Left ventricle myocardium inferior (tissue), 1 donor: ENCODE data around the gene INPP5K. TPM values are rescaled to one million over a fixed set of nuclear protein-coding genes. Genes with fewer than 3 reads are reported as not detected.
"Not testable (repeated sequence)": the region's sequence is repeated elsewhere in the genome, so short reads cannot be mapped to it uniquely, and the experiment has no call there.

Source experiments
- DNase-seq: peaks from one replicate; pipeline ENCODE4 v3.0.0-alpha.2; 2020
- H3K27ac ChIP-seq: fragments of 200-600 bp; replicated peaks from 2 replicates; pipeline ENCODE4 v1.8.0; 2021
- H3K27me3 ChIP-seq: fragments of 200-600 bp; 2 replicates; pipeline ENCODE4 v1.8.0; 2021; ENCODE audit warnings: low read depth
- H3K36me3 ChIP-seq: fragments of 200-600 bp; 2 replicates; pipeline ENCODE4 v1.8.0; 2021
- H3K4me1 ChIP-seq: fragments of 200-600 bp; 2 replicates; pipeline ENCODE4 v1.8.0; 2021
- H3K4me3 ChIP-seq: fragments of 200-600 bp; 2 replicates; pipeline ENCODE4 v1.8.0; 2021; ENCODE audit warnings: mild to moderate bottlenecking, moderate library complexity
- H3K9me3 ChIP-seq: fragments of 200-600 bp; replicated peaks from 2 replicates; pipeline ENCODE4 v1.8.0; 2021
- intact Hi-C: fragments of 100-400 bp; cut with micrococcal nuclease; formaldehyde crosslinking; loops from one replicate; pipeline ENCODE4 v1.11.0; 2022
- total RNA-seq: library from RNA; stranded (reverse); fragmentation: NEBNext Ultra II Directional; extraction: Animal tissue kit (Norgen Biotek cat#: 25700); gene quantifications from one replicate; pipeline ENCODE4 v1.2.1, GENCODE V29; 2021
- TF ChIP-seq, protein P1 (sequence below): fragments of 200-600 bp; IDR thresholded peaks from 2 replicates; pipeline ENCODE4 v1.8.0; 2021; ENCODE audit warnings: antibody characterized with exemption, mild to moderate bottlenecking, borderline replicate concordance
- donor health status: DM: no; HTN: yes; CAD: no; lungs with severe emphysema.

INPP5K gene
- total RNA-seq, 1 donor from 2014 or later, result 35.2 TPM

DNA sequence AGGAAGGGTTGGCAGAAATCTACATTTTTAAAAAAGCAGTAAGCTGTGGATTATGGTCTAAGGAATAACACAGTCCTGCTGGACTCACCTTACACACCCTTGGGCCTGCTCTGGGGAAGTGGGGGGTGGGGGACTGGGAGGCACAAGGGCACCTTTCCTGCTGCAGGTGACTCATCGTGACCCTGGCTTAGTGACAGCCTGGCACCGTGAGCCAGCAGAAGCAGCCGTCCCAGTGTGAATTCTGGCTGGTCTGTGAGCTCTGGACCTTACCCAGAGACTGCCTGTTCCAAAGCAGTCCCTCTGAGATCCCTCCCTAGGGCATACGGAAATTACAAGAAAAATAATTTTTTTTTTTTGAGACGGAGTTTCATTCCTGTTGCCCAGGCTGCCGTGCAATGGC lies 56.2 kb downstream of the INPP5K start:
- TF ChIP-seq, protein P1, sequence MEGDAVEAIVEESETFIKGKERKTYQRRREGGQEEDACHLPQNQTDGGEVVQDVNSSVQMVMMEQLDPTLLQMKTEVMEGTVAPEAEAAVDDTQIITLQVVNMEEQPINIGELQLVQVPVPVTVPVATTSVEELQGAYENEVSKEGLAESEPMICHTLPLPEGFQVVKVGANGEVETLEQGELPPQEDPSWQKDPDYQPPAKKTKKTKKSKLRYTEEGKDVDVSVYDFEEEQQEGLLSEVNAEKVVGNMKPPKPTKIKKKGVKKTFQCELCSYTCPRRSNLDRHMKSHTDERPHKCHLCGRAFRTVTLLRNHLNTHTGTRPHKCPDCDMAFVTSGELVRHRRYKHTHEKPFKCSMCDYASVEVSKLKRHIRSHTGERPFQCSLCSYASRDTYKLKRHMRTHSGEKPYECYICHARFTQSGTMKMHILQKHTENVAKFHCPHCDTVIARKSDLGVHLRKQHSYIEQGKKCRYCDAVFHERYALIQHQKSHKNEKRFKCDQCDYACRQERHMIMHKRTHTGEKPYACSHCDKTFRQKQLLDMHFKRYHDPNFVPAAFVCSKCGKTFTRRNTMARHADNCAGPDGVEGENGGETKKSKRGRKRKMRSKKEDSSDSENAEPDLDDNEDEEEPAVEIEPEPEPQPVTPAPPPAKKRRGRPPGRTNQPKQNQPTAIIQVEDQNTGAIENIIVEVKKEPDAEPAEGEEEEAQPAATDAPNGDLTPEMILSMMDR, result no peak
- intact Hi-C loops, result no loop called here
- Histone ChIP-seq H3K27ac (peak overlapping the region; percentile 86), H3K9me3 (no peaks in the 10 kb centered on the region), H3K4me3 (no peak overlapping the region), H3K36me3 (peaks cover 13% of the 10 kb centered on the region), H3K4me1 (peaks cover 54% of the 10 kb centered on the region), H3K27me3 (no peaks in the 10 kb centered on the region)
- peak; percentile 85 for DNase-seq

DNA sequence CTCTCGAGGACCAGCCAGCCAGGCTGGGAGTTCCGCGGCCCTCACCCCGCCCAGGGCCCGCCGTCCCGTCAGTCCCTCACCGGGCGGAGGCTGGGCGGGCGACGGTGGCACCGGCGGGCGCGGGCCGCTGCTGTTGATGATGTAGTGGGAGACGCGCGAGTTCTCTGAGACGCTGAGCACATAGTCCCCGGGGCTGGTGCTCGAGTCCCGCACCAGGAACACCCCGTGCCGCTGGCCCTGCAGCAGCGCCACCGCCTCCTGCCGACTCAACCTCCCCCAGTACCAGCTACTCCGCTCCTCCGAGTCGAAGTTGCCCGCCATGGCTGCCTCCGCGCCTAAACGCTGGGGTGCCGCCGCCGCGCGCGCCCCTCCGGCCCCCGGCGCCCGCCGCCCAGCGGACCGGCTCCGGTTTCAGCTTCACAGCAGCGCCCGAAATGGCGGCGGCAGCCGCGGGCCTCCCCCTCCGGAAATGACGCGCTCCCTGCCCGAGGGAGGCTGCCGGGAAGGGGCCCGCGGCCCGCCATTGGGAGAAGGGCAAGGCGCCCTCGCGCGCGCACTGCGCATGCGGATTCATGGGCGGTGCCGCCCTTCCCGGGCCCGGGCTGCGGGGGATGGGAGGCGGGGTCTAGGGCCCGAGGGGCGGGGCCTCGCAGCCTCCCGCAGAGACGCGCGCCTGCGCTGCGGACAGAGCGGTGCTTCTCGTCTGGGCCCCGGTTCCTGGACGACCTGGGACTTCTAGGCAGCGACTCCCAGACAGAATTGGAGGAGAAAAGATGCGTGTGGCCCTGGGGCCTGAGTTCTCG lies 60.4 kb downstream of the INPP5K start, which contains the start of gene CRK:
CRK (minus strand) TSS at position 436 of the 803 bp plus-strand sequence; CDS start at position 321, 115 bp downstream.
- TF ChIP-seq, protein P1, result no peak
- Histone ChIP-seq H3K36me3 (peaks cover 7% of the 10 kb centered on the region), H3K27me3 (no peaks in the 10 kb centered on the region), H3K4me3 (peak within 1 kb of the TSS; percentile 99), H3K9me3 (no peaks in the 10 kb centered on the region), H3K27ac (peak within 1 kb of the TSS; percentile 97), H3K4me1 (peaks cover 73% of the 10 kb centered on the region)
- DNase-seq, result peak; percentile 96
- intact Hi-C loops, result loop anchor here (10.0 kb wide), 1 partner anchor 59 kb away; the partner anchor contains the start of gene INPP5K

DNA sequence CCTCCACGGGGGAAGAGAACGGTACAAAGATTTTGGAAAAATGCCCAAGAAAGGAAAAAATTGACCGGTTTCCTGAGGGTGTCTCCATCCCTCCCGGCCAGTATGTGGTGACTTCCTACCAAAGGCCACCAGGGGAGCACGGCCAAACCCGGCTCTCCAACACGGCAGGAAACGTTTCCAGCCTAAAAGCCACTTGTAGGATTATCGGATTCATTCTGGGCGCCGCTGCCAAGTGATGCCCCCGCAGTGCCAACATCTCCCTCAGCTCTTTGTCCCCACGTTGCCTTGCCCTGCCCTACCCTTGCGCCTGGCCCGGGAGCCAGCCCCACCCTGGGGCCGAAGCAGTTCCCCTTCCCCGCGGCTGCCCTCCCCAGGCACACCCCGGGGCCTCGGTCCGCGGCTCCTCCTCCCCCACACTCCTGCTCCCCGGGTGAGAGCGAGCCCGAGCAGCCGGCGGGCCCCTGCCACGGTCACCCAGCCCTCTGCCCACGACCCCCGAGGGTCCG lies 61.1 kb downstream of the INPP5K start:
- peak overlapping the region; percentile 99 for H3K4me3 ChIP-seq
- H3K27me3 ChIP-seq, result no peaks in the 10 kb centered on the region
- H3K4me1 ChIP-seq, result peaks cover 69% of the 10 kb centered on the region
- peaks cover 7% of the 10 kb centered on the region for H3K36me3 ChIP-seq
- no peaks in the 10 kb centered on the region for H3K9me3 ChIP-seq
- TF ChIP-seq, protein P1, result peak; percentile 76
- H3K27ac ChIP-seq, result peak overlapping the region; percentile 97
- peak; percentile 68 for DNase-seq
- intact Hi-C loops, result loop anchor here (10.0 kb wide), 1 partner anchor 59 kb away; the partner anchor contains the start of gene INPP5K

DNA sequence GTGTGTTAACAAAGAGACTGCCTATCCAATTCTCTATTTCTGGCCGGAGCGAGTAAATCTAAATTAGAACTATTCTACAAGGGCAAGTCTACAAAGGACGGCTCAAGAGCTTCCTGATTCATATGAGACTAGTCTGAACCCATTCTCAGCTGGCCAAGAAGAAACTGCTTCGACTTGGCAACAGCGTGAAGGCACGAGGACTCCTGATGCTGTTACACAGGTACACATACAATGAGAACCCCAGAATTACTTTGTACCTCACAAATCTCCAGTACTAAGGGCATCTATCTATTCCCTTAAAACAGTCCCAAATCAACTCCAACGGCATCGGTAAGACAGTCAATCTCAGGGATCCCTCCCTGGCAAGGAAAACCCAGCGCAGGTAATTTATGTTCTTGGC lies 61.9 kb downstream of the INPP5K start:
- TF ChIP-seq, protein P1, result no peak
- intact Hi-C loops, result loop anchor here (10.0 kb wide), 1 partner anchor 60 kb away; the partner anchor contains the start of gene INPP5K
- H3K9me3 ChIP-seq, result no peaks in the 10 kb centered on the region
- peak overlapping the region; percentile 99 for H3K4me3 ChIP-seq
- H3K36me3 ChIP-seq, result peaks cover 7% of the 10 kb centered on the region
- H3K27ac ChIP-seq, result peak overlapping the region; percentile 97
- H3K4me1 ChIP-seq, result peaks cover 67% of the 10 kb centered on the region
- H3K27me3 ChIP-seq, result no peaks in the 10 kb centered on the region
- no peak for DNase-seq

DNA sequence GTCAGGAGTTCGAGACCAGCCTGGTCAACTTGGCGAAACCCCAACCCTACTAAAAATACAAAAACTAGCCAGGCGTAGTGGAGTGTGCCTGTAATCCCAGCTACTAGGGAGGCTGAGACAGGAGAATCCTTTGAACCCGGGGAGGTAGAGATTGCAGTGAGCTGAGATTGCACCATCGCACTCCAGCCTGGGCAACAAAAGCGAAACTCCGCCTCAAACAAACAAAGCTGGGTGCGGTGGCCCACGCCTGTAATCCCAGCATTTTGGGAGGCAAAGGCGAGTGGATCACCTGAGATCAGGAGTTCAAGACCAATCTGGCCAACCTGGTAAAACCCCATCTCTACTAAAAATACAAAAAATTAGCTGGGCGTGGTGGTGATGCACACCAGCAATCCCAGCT lies 62.7 kb downstream of the INPP5K start:
- DNase-seq, H3K9me3 ChIP-seq, H3K27me3 ChIP-seq, H3K4me3 ChIP-seq: not testable (repeated sequence)
- peak overlapping the region; percentile 97 for H3K27ac ChIP-seq
- H3K36me3 ChIP-seq, result peaks cover 11% of the 10 kb centered on the region
- peaks cover 75% of the 10 kb centered on the region for H3K4me1 ChIP-seq
- intact Hi-C loops, result loop anchor here (10.0 kb wide), 1 partner anchor 61 kb away; the partner anchor contains the start of gene INPP5K
